Measurements from ENCODE around the gene TMEM108.

TMEM108 gene

GRCh38 chr3:133429063-133429462 lies 390.9 kb downstream of the TMEM108 start:
- no peak for DNase-seq

GRCh38 chr3:133439563-133439962 lies 401.4 kb downstream of the TMEM108 start:
- no peak for DNase-seq

DNA sequence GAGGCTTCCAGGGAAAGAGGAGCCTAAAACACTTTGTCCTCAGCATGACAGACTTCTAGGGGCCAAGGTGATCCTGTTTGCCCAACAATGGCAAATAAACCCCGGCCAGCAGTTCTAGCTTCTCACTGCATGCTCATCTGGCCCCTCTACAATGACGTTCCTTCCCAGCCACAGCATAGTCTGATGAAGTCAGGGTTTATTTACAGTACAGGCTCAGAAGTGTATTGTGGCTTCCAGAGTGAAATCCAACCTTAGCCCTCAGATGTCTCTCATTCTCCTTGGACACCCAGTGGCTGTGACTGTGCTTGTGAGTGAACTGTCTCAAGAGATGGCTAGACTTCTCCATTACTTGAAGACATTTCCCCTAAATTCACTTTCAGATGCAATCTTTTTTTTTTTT lies 402.5 kb downstream of the TMEM108 start:
- no peak for DNase-seq

GRCh38 chr3:133441867-133442270 lies 403.7 kb downstream of the TMEM108 start:
- peak; percentile 78 for DNase-seq

- DNase-seq = no peak
These were observed 404.3 kb downstream of the TMEM108 start for GRCh38 chr3:133442518-133442917.

- DNase-seq = peak; percentile 41
These were observed 405.6 kb downstream of the TMEM108 start for GRCh38 chr3:133443649-133444422.

- DNase-seq = no peak
These were observed 406.2 kb downstream of the TMEM108 start for GRCh38 chr3:133444423-133444774.

- no peak for DNase-seq
These were observed 406.9 kb downstream of the TMEM108 start for GRCh38 chr3:133445108-133445507.
